ENCODE data around the gene MACROH2A1.

The MACROH2A1 gene

GRCh38 chr5:135428586-135428985 is 29.6 kb upstream of the MACROH2A1 start:
- no peak for ATAC-seq

More at GRCh38 chr5:135428586-135428985, 29.6 kb upstream of the MACROH2A1 start:
- TF ChIP-seq CSRNP3 (CRISPR knock-in tag; IDR thresholded peaks at IDR 0.05) (no peak), TCF4 (CRISPR knock-in tag; IDR thresholded peaks at IDR 0.05; ENCODE audit: borderline replicate concordance) (no peak), GLIS3 (CRISPR knock-in tag; IDR thresholded peaks at IDR 0.05) (no peak), BACH2 (CRISPR knock-in tag; IDR thresholded peaks at IDR 0.05; ENCODE audit: borderline replicate concordance) (no peak), ESRRG (CRISPR knock-in tag; IDR thresholded peaks at IDR 0.05) (no peak), ZNF70 (CRISPR knock-in tag; IDR thresholded peaks at IDR 0.05) (no peak), RARB (CRISPR knock-in tag; IDR thresholded peaks at IDR 0.05) (no peak), CREB5 (CRISPR knock-in tag; IDR thresholded peaks at IDR 0.05; ENCODE audit: low read depth) (no peak), ZFP3 (CRISPR knock-in tag; IDR thresholded peaks at IDR 0.05) (no peak), ZC3H10 (CRISPR knock-in tag; IDR thresholded peaks at IDR 0.05) (no peak), POU6F1 (CRISPR knock-in tag; IDR thresholded peaks at IDR 0.05; ENCODE audit: borderline replicate concordance, low read depth) (no peak), ZFP30 (CRISPR knock-in tag; IDR thresholded peaks at IDR 0.05) (no peak), ISL1 (CRISPR knock-in tag; IDR thresholded peaks at IDR 0.05) (no peak), TOX (CRISPR knock-in tag; IDR thresholded peaks at IDR 0.05; ENCODE audit: borderline replicate concordance) (no peak), ZNF8 (CRISPR knock-in tag; IDR thresholded peaks at IDR 0.05) (no peak), ARNTL (CRISPR knock-in tag; IDR thresholded peaks at IDR 0.05; ENCODE audit: borderline replicate concordance, low read depth) (no peak), TSHZ2 (CRISPR knock-in tag; IDR thresholded peaks at IDR 0.05) (no peak), SNAI2 (CRISPR knock-in tag; IDR thresholded peaks at IDR 0.05) (no peak), ZNF565 (CRISPR knock-in tag; conservative IDR thresholded peaks at IDR 0.05; ENCODE audit: low read depth) (no peak)
- TF ChIP-seq, protein P1, sequence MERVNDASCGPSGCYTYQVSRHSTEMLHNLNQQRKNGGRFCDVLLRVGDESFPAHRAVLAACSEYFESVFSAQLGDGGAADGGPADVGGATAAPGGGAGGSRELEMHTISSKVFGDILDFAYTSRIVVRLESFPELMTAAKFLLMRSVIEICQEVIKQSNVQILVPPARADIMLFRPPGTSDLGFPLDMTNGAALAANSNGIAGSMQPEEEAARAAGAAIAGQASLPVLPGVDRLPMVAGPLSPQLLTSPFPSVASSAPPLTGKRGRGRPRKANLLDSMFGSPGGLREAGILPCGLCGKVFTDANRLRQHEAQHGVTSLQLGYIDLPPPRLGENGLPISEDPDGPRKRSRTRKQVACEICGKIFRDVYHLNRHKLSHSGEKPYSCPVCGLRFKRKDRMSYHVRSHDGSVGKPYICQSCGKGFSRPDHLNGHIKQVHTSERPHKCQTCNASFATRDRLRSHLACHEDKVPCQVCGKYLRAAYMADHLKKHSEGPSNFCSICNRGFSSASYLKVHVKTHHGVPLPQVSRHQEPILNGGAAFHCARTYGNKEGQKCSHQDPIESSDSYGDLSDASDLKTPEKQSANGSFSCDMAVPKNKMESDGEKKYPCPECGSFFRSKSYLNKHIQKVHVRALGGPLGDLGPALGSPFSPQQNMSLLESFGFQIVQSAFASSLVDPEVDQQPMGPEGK (CRISPR knock-in tag; IDR thresholded peaks at IDR 0.05; ENCODE audit: borderline replicate concordance), result no peak

Measured in SK-N-SH treated with all-trans-retinoic acid at 6 μM for 48 hours (cell line).